Neural progenitor cell (in vitro differentiated cells): ENCODE results near the gene PRKCA. TPM values are rescaled to one million over a fixed set of nuclear protein-coding genes. Genes with fewer than 3 reads are reported as not detected.

Experiments used
- DNase-seq: peaks from one replicate; pipeline ENCODE4 v3.0.0-alpha.2; 2016; ENCODE audit warnings: low spot score
- H2AFZ ChIP-seq: fragments of 200-600 bp; sonication (generic); replicated peaks from 2 replicates; pipeline ENCODE4 v1.6.1; 2016; ENCODE audit warnings: antibody characterized with exemption
- H3F3A ChIP-seq: fragments of 200-600 bp; sonication (generic); 2 replicates; pipeline ENCODE4 v1.6.1; 2016; ENCODE audit warnings: antibody characterized with exemption, low read depth
- H3K27ac ChIP-seq: fragments of 200-600 bp; sonication (generic); 2 replicates; pipeline ENCODE4 v1.5.1; 2016; ENCODE audit warnings: mild to moderate bottlenecking
- H3K27me3 ChIP-seq: fragments of 200-600 bp; sonication (generic); 2 replicates; pipeline ENCODE4 v1.6.1; 2016; ENCODE audit warnings: mild to moderate bottlenecking, moderate library complexity
- H3K36me3 ChIP-seq: fragments of 200-600 bp; sonication (generic); 2 replicates; pipeline ENCODE4 v1.5.1; 2016
- H3K4me1 ChIP-seq: fragments of 200-600 bp; sonication (generic); 2 replicates; pipeline ENCODE4 v1.6.1; 2016; ENCODE audit warnings: mixed run types
- H3K4me2 ChIP-seq: fragments of 200-600 bp; sonication (generic); 2 replicates; pipeline ENCODE4 v1.6.1; 2016
- H3K4me3 ChIP-seq: fragments of 200-600 bp; sonication (generic); 2 replicates; pipeline ENCODE4 v1.5.1; 2016
- H3K79me2 ChIP-seq: fragments of 200-600 bp; sonication (generic); 2 replicates; pipeline ENCODE4 v1.6.1; 2016; ENCODE audit warnings: low read depth
- H3K9ac ChIP-seq: fragments of 200-600 bp; sonication (generic); 2 replicates; pipeline ENCODE4 v1.6.1; 2016
- H3K9me3 ChIP-seq: fragments of 200-600 bp; sonication (generic); 2 replicates; pipeline ENCODE4 v1.5.1; 2016; ENCODE audit warnings: low read depth
- H4K20me1 ChIP-seq: fragments of 200-600 bp; sonication (generic); 2 replicates; pipeline ENCODE4 v1.6.1; 2016; ENCODE audit warnings: low read depth
- H3K27ac Mint-ChIP-seq: 3 replicates; pipeline ENCODE4 v1.8.0; 2021; ENCODE audit warnings: mixed read lengths
- H3K27me3 Mint-ChIP-seq: 2 replicates; pipeline ENCODE4 v1.8.0; 2022; ENCODE audit warnings: low read depth, mild to moderate bottlenecking, inconsistent platforms, moderate library complexity, mixed read lengths; ENCODE audit not compliant: insufficient read depth
- H3K36me3 Mint-ChIP-seq: 3 replicates; pipeline ENCODE4 v1.8.0; 2021; ENCODE audit warnings: mixed read lengths
- H3K4me1 Mint-ChIP-seq: 3 replicates; pipeline ENCODE4 v1.8.0; 2021; ENCODE audit warnings: mixed read lengths
- H3K4me3 Mint-ChIP-seq: 3 replicates; pipeline ENCODE4 v1.8.0; 2021; ENCODE audit warnings: mild to moderate bottlenecking, moderate library complexity, mixed read lengths
- H3K9me3 Mint-ChIP-seq: 3 replicates; pipeline ENCODE4 v1.8.0; 2020; ENCODE audit warnings: mixed read lengths
- EZH2 ChIP-seq: fragments of 200-600 bp; sonication (generic); IDR thresholded peaks from 2 replicates; pipeline ENCODE4 v1.6.1; 2017; ENCODE audit warnings: antibody characterized with exemption, mild to moderate bottlenecking, moderate library complexity
- EZH2phosphoT487 ChIP-seq: fragments of 200-600 bp; sonication (generic); IDR thresholded peaks from 2 replicates; pipeline ENCODE4 v1.6.1; 2017; ENCODE audit warnings: antibody characterized with exemption
- total RNA-seq: library from RNA; depleted of rRNA; stranded (reverse); fragments of >200 nt; gene quantifications from 2 replicates; pipeline ENCODE4 v1.2.3, GENCODE V29; 2015; ENCODE audit warnings: low replicate concordance
- TF ChIP-seq, protein P1 (sequence below): fragments of 200-600 bp; sonication (generic); IDR thresholded peaks from 2 replicates; pipeline ENCODE4 v1.5.1; 2017; ENCODE audit warnings: antibody characterized with exemption, mild to moderate bottlenecking

Gene PRKCA
- total RNA-seq, 1 donor from 2014 or later = 2.1 TPM

- no peak overlapping the region for H3K27ac ChIP-seq
- Mint-ChIP-seq H3K4me1 (peaks cover 7% of the 10 kb centered on the region), H3K27ac (no peak overlapping the region), H3K27me3 (peaks cover 2% of the 10 kb centered on the region), H3K9me3 (peaks cover 4% of the 10 kb centered on the region), H3K4me3 (no peak overlapping the region), H3K36me3 (no peaks in the 10 kb centered on the region)
- H3K4me2 ChIP-seq = no peak overlapping the region
- no peaks in the 10 kb centered on the region for H3K36me3 ChIP-seq
- no peaks in the 10 kb centered on the region for H3F3A ChIP-seq
- no peaks in the 10 kb centered on the region for H3K9me3 ChIP-seq
- TF ChIP-seq EZH2phosphoT487 (no peak), EZH2 (no peak)
- TF ChIP-seq, protein P1, sequence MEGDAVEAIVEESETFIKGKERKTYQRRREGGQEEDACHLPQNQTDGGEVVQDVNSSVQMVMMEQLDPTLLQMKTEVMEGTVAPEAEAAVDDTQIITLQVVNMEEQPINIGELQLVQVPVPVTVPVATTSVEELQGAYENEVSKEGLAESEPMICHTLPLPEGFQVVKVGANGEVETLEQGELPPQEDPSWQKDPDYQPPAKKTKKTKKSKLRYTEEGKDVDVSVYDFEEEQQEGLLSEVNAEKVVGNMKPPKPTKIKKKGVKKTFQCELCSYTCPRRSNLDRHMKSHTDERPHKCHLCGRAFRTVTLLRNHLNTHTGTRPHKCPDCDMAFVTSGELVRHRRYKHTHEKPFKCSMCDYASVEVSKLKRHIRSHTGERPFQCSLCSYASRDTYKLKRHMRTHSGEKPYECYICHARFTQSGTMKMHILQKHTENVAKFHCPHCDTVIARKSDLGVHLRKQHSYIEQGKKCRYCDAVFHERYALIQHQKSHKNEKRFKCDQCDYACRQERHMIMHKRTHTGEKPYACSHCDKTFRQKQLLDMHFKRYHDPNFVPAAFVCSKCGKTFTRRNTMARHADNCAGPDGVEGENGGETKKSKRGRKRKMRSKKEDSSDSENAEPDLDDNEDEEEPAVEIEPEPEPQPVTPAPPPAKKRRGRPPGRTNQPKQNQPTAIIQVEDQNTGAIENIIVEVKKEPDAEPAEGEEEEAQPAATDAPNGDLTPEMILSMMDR = no peak
- no peaks in the 10 kb centered on the region for H3K4me1 ChIP-seq
- no peaks in the 10 kb centered on the region for H3K27me3 ChIP-seq
- H4K20me1 ChIP-seq = no peaks in the 10 kb centered on the region
- no peaks in the 10 kb centered on the region for H3K79me2 ChIP-seq
- no peak for DNase-seq
- no peak overlapping the region for H3K9ac ChIP-seq
- H2AFZ ChIP-seq = no peak overlapping the region
- no peak overlapping the region for H3K4me3 ChIP-seq
Observed at GRCh38 chr17:66571745-66572144, 269.3 kb downstream of the PRKCA start.

DNA sequence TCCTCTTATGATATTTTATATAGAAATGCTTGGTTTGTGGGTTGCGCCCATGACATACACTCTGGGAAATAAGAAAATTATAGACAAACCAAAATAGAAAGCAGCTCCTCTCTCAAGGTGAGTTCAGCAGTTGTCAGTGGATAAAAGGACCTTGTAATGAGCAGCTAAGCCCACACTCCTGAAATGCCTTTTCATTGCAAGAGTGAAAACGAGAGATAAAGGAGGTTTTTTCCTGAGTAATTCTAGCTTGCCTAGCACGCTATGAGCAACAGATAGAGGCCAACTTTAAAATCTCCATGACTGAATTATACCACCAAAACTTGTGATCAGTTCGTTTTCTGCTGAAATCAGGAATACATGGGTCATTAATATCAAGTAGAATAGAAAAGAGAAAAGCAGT lies 270.7 kb downstream of the PRKCA start:
- no peak overlapping the region for H3K27ac Mint-ChIP-seq
- H3K9me3 Mint-ChIP-seq = peaks cover 4% of the 10 kb centered on the region
- Histone ChIP-seq H3K4me1 (no peaks in the 10 kb centered on the region), H4K20me1 (no peaks in the 10 kb centered on the region), H3K27me3 (no peaks in the 10 kb centered on the region), H3K9me3 (no peaks in the 10 kb centered on the region), H3K36me3 (no peaks in the 10 kb centered on the region), H3K79me2 (no peaks in the 10 kb centered on the region), H2AFZ (no peak overlapping the region), H3K4me3 (no peak overlapping the region), H3K9ac (no peak overlapping the region), H3K27ac (no peak overlapping the region), H3F3A (no peaks in the 10 kb centered on the region), H3K4me2 (no peak overlapping the region)
- no peak overlapping the region for H3K4me3 Mint-ChIP-seq
- no peak for DNase-seq
- peaks cover 17% of the 10 kb centered on the region for H3K4me1 Mint-ChIP-seq
- no peaks in the 10 kb centered on the region for H3K36me3 Mint-ChIP-seq
- peaks cover 2% of the 10 kb centered on the region for H3K27me3 Mint-ChIP-seq
- TF ChIP-seq EZH2 (no peak), EZH2phosphoT487 (no peak)
- TF ChIP-seq, protein P1 = no peak

- Histone ChIP-seq H3F3A (no peaks in the 10 kb centered on the region), H4K20me1 (no peaks in the 10 kb centered on the region), H3K4me2 (no peak overlapping the region), H3K4me3 (no peak overlapping the region), H3K36me3 (no peaks in the 10 kb centered on the region), H3K27me3 (no peaks in the 10 kb centered on the region), H2AFZ (no peak overlapping the region), H3K4me1 (no peaks in the 10 kb centered on the region), H3K27ac (no peak overlapping the region), H3K9ac (no peak overlapping the region), H3K9me3 (no peaks in the 10 kb centered on the region), H3K79me2 (no peaks in the 10 kb centered on the region)
- H3K36me3 Mint-ChIP-seq = no peaks in the 10 kb centered on the region
- H3K4me1 Mint-ChIP-seq = peaks cover 28% of the 10 kb centered on the region
- H3K4me3 Mint-ChIP-seq = no peak overlapping the region
- peaks cover 4% of the 10 kb centered on the region for H3K9me3 Mint-ChIP-seq
- no peak overlapping the region for H3K27ac Mint-ChIP-seq
- no peak for DNase-seq
- H3K27me3 Mint-ChIP-seq = peaks cover 2% of the 10 kb centered on the region
- TF ChIP-seq EZH2phosphoT487 = no peak
- TF ChIP-seq, protein P1 = no peak
Observed at GRCh38 chr17:66574123-66574522, 271.7 kb downstream of the PRKCA start.
